GM18909 (cell line): ENCODE results near the gene ZMIZ1.

Experiments
- ATAC-seq: cut with Tn5 transposase; IDR thresholded peaks from one replicate; pipeline ENCODE4 v1.9.1; 2021; ENCODE audit warnings: mild to moderate bottlenecking; ENCODE audit not compliant: unreplicated experiment, poor library complexity

Gene ZMIZ1

DNA sequence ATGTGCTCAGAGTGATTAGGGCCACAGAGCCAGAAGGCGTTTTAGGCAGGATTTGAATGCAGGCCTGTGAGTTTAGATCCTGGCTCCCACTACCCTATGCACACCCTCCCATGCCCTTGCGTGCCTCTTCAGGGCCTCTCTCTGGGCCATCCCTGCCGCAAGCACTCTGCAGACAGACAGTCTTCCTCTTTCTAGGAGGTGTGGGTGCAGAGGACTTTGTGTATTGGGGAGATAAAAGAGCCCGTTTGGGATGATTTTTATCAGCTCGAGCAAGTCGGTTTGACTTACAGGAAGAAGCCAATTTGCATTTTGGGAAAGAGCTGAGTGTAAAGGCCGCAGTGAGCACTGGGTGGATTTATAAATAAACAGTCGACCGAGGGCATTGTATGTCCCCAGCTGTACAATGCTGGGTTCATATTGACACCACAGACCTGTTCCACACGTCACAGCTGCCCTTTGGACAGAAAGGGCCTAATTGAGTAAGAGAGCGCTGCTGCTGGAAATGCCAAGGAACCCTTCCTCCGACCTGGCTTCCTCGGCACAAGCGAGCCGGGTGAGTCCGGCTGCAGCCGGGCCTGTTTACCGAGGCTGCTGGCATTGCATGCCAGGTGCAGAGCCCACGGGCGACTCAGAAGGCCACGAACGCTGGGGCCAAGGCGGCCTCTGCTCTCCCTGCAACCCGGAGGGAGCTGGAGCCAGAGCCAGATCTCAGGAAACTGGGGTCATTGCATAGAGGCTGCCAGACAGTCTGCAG is 25.1 kb downstream of the ZMIZ1 start:
- ATAC-seq: peak; percentile 46

DNA sequence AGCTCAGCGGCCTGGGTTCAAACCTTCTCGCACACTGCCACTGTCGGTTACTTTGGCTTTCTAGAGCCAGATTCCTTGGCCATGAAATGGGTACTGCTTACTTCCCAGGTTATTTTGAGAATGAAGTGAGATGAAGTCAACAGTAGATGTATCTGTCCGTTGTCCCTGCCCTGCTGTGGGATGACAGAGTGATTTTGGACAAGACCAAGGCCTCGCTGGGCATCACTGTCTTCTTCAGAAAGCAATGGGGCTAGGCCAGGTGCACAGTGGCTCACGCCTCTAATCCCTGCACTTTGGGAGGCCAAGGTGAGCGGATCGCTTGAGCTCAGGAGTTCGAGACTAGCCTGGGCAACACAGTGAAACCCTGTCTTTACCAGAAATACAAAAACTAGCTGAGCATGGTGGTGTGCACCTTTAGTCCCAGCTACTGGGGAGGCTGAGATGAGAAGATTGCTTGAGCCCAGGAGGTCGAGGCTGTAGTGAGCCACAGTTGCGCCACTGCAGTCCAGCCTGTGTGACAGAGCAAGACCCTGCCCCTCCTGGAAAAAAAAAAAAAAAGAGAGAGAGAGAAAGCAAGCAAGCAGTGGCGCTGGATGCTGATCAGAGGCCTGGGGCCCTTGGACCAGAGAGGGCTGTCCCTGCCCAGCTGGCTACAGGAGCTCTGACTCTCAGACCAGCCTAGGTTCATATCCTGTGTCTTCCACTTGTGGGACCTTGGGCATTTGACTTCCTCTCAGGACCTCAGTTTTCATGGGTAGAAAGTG is 25.8 kb downstream of the ZMIZ1 start:
- ATAC-seq: no peak

DNA sequence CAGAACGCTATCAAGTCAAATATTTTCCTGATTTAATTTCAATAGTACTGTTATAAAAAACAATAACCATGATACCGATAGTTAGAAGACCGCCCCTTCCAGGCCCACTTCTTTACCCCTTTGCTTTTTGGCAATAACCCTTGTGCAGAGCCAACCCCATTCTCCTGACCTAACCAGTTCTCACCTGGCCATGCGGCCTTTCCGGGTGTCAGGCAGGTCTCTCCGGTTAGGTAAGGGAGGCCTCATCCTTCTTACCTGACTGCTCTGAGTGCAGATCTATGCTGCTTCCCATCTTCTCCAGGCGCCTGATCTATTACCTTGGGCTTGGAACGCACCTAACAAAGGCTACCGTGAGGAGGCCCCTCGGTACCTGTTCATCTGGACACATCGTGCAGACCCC is 26.6 kb downstream of the ZMIZ1 start:
- ATAC-seq: no peak

DNA sequence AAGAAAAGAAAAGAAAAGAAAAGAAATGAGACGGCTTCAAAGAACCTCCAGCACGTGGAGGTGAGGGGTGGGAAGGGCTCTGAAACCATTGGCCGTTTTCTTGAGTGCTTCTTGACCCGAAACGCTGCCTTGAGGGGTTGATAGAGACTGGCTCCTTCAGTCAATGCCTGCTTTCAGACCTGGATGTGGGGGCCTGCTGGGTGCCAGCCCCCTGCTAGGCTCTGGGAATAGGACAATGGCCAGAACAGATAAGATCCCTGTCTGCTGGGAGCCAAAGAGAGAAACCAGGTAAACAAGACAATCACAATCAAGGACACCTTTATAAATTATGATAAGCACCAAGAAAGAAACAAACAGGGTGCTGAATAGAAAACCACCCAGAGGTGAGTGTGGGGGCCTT is 27.7 kb downstream of the ZMIZ1 start:
- ATAC-seq: no peak

DNA sequence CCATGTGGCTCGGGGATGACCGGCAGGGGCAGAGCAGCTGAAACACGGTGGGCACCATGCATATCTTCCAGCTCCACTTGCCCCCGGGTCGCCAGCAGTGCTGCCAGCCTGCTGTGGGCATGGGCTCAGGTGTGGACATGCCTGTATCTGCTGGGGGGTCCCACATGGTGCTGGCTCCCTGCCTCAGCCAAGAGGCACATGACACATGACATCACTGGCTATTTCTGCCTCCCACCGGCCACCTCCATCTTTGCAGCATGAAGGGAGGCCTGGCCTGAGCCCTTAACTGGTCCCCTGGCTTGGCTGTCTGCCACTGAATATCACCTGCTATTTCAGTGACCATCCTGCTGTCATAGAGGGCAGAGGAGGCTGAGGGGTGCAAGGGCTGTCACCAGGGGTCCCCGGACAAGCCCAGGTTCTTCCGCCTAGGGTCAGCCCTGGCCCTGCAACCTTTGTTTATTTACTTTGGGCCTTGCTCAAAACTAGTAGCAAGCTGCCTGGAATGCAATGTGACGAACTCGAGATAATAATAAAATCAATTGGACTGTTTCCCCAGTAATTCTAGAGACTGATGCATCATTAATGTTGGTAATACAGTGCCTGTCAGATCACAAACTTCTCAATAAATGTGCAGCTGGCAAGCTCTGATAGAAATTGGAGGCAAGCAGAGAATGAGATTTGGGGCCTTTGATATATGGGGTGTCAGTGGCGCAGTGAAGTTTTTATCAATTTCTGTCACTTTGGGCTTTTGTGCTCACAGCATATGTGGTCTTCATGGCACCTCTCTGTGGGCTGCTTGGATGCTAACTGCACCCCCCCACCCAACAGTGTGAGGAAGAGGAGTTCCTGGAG is 28.5 kb downstream of the ZMIZ1 start:
- no peak for ATAC-seq

DNA sequence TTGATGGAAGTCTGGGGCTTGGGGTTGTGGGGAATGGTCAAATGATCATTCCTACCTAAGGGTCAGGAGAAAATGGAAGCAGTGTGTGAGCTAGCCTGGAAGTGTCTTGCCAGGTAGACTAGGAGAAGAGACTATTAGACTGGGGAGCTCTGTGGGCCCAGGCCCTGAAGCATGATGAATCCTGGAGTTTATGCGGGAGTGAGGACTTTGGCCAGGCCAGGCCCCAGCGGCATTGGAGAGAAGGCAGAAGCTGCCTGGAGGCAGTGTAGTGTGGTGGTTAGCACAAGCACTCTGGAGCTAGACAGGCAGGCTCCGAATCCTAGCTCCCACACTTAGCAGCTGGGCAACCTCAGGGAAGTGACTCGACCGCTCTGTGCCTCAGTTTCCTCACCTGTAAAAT is 29.3 kb downstream of the ZMIZ1 start:
- no peak for ATAC-seq

DNA sequence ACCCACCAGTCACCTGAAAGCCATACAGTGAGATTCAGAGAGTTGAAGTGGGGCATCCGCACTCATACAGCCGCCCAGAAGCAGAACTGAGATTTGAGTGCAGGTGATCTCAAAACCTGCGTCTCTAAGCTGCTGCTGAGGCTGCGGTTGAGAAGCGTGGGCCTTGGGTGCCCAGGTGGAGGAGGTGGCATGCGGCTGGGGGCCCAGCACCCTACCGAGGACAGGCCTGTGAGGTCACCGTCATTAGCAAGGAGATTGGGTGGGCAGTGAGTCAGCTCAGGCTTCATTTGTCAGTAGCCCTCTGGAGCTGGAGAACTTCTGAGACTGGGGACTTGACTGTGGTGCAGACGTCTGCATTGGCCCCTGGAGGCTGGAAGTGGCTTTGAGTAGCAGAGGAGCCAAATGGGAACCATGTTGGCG is 29.8 kb downstream of the ZMIZ1 start:
- peak; percentile 76 for ATAC-seq

DNA sequence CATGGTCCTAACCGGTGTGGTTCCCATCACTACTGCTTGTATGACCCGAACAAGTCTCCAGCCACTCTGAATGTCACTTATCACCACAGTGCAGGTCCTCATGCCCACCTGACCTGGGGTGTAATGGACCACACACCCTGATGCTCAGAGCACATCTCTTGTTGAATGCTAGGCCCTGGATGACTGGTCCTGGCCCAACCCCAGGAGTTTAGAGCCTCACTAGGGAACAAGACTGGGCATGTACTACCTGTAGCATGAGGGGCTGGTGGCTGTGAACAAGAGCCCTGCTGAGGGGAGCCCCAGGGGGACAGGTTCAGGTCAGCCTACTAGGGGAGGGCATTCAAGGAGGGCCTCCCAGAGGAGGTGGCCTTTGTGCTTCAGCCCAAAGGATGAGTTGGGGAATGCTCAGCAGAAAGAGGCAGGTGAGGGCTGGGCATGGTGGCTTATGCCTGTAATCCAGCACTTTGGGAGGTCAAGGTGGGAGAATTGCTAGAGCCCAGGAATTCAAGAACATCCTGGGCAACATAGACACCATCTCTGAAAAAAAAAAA is 31.2 kb downstream of the ZMIZ1 start:
- no peak for ATAC-seq

DNA sequence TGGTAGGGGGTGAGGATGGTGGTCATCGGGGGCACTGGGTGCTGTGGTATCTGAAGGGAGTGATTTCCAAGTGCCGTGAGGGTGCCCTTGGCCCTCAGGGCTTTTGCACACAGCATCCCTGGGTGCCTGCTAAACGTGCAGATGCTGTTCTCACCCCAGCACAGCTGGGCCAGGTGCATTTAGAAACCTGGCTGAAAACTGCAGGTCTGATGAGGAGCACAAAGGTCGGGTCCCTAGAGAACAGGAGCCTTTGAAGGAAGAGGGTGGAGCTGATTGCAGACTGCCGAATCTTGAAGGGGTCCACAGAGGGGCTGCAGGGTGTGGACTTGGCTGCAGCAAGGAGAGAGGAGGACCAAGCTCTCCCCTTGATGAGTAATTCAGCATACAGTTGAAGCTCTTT is 32.0 kb downstream of the ZMIZ1 start:
- ATAC-seq: no peak

DNA sequence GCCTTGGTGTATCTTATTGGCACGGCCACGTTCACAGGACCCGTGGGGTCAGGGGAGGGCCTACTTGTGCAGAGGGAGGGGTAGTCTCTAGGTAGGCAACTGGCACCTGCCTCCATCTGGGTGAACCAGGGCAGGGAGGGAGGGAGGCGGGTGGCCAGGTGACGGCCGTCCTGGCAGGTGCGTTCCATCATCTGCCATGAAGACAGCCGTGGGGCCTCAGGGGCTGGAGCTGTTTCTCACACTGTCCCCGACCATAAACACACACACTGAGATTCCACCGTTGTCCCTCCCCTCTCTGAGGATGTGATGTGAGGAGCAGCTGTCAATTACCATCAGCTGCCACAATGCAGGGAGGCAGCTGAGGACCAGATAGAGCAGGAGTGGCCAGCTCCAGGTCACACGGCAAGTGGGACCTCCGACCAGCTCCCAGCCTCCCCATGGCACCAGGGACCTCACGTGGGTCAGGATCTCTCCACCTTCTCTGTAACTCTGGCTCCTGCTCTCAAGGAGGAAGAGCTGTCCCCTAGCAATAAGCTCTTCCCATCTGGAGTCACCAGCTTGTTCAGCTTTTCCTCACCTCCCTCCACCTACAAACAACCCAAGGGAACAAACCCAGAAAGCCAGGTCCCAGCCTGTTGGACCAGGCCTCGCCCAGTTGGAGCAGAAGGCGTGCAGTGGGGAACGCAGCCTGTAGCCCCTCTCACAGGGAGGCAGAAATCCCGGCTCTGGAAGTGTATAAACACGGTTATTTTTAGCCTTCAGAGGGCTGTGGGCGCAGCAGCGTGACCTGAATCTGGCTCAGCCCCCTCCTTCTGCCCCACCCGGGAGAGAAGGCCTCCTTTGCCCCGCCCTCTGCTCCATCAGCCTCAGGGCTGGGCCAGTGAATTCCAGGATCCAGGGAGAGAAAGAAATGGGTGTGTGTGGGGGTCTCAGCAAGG is 33.1 kb downstream of the ZMIZ1 start:
- ATAC-seq: no peak

DNA sequence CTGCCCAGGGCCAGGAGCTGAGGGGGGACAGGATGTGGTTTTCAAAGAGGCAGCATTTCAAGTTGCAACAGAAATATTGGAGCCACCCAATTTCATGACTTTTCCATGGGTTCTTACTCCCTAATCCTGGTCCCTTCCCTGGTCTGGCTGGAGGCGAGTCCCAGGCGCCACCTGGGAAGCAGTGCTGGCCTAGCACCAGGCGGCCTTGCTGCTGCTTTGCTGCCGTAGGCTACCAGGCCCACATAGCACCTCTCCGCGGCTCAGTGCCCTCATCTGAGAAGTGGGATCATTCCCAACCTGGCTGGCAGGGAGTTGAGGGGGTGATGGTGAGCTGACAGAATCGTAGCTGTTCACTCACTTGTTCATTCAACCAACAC is 33.7 kb downstream of the ZMIZ1 start:
- ATAC-seq: no peak

DNA sequence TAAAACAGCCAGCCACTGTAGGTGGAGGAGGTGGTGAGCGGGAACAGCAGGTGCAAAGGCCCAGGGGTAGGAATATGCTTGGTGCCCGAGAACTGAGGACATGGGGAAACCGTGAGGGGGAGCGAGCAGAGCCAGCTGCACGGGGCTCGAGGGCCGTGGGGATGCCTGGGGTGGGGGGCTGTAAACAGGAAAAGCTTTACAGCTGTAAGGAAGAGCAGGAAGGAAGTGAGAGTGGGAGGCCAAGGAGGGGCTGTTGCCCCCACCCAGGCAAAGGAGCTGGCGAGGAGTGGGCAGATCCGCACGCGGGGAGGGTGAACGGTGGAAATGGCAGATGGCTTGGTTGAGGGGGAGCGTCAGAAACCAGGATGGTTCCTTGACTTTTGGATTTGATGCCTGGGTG is 34.4 kb downstream of the ZMIZ1 start:
- ATAC-seq: no peak

DNA sequence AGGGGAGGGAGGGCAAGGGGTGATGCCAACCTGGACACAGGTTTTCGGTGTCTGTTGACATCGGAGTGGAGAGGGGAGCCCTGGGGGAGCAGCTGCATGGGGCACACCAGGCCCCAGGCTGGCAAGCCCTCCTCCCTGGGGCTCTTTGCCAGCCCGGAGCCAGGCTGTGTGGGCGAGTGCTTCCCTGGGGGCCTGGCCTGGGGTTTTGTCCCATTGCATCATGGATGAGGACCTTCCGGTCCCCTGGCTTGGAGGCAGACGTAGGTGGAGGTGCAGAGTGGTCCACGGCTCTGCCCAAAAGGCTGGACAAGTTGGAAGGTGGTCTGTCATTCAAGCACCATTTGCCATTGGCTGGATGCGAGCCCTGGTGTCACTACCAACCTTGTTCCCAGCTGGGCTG is 34.8 kb downstream of the ZMIZ1 start:
- ATAC-seq: no peak

DNA sequence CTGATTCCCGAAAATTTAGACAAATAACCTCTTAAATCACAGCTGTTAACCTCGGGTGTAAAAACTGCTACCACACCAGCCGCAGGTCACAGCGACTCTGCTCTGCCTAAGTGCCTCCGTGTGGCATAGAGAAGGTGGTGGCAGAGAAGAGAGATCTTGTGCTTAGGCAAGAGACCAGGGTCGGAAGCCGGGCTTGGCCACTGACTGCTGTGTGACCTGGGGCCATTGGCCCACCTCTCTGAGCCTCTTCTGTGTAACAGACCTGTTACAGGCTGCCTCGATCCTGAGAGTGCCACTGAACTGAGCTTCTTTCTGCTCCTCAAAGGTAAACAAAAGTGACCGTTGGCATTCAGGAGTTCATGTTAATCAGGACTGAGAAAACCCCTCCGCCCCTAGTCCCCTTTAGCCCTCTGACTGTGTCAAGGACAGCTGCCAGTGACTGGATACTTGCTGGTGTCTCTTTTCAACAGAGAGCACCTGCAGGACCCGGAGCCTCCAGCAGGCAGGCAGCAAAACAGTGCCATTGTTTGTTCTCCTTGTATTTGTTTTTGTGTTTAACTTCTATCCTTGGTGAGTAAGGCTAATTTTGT is 36.5 kb downstream of the ZMIZ1 start:
- ATAC-seq: no peak

DNA sequence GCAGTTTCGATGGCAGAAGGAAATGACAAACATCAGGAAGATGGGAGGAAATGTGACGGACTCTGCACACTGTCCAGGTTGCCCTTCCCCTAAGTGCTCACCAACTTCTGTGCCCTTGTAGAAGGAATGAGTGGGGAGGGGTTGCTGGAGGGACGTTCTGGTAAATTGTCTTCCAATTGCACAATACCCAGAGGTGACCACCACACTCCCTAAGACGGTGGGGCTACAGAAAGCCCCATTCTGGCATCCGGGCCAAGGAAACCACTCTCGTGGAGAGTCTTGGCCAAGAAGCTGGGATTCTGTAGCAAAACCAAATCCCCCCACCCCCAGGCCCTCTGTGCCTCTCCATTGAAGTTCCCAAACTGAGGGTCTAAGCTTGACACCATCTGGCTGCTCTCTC is 37.1 kb downstream of the ZMIZ1 start:
- ATAC-seq: no peak

DNA sequence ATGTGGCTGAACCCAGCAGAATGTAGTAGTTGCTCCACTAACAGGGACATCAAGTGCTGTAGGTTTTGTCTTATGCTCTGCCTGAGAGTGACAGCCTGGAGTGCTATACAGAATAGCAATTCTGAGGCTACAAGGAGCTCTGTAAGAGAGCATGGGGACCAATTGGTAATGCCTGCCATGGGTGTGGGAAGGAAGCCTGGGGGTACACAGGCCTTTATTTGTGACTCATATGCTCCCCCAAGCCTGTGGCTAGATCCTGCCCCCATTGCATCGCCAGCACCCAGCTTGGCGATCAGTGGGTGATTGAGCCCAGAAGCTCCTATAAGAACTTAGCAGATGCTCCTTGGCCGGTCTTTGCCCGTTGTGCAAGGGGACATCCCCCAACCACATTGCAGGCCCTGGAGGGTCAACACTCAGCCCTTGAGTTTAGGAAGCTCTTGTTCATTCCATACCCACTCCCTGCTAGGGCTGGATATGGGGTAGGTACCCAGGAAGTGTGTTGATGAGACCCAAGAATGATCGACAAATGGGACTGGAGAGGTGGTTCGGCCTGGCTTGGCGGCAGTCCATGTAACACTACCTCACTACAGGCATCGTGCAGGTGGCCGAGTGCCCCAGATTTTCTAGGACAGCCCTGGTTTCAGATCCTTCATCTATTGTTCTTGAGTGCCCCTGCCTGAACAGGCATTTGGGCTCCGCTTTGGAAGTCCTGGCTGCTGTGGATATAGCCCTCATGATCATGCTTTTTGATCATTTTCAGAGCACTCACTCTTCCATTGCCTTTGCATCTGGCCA is 37.7 kb downstream of the ZMIZ1 start:
- no peak for ATAC-seq

DNA sequence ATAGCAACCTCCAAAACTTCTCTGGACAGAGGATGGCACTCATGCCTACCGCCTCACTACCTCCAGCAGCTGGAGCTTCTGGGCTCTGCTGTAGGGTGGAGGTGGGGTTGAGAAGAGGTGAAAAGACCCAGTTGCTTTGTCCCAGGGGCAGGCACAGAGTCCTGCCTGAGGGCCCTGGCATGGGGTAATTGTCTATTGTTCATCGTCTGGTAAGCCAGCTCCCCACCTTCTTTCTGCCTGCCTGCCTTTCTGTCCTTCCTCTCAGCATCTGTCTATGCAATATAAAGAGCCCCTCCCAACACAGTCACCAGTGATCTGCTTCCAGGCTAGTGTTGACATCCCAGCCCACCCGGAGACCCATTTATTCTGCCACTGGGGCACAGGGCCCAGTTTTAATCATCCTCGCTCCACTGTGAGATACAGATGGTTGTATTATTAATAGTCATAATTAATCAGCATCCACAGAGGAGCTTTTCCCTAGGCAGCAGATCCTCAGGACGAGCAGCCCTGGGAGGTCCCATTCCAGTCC is 39.0 kb downstream of the ZMIZ1 start:
- no peak for ATAC-seq

DNA sequence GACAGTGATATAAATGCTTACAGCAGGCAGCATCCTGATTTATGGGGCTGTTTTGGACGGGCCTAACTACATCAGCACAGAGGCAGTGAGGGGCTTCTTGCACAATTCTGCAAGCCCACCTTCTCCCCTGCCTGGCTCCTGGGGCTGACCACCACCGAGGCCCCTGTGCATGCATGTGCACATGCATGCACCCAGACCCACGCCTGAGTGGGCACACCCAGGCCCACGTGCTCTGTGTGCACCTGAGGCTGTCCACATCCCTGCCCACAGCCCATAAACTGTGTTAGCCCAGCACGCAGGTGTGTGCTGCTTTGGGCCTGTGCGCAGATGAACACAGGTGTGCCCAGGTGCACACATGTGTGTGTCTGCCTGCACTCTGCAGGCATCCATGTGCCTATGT is 40.0 kb downstream of the ZMIZ1 start:
- no peak for ATAC-seq
